MM.1S (cell line): ENCODE data around the gene ZAP70.

Source experiments
- DNase-seq: peaks from one replicate; pipeline ENCODE4 v3.0.0-alpha.2; 2015
- H2AFZ ChIP-seq: fragments of 300-600 bp; sonication (generic); 2 replicates; pipeline ENCODE4 v1.6.0; 2016; ENCODE audit warnings: antibody characterized with exemption, low read length
- H3F3A ChIP-seq: fragments of 300-600 bp; sonication (generic); 2 replicates; pipeline ENCODE4 v1.6.1; 2016; ENCODE audit warnings: mild to moderate bottlenecking, antibody characterized with exemption, low read length, moderate library complexity, mixed read lengths; ENCODE audit not compliant: insufficient read depth
- H3K27ac ChIP-seq: fragments of 300-600 bp; sonication (generic); 2 replicates; pipeline ENCODE4 v1.5.1; 2016; ENCODE audit warnings: mild to moderate bottlenecking, low read length
- H3K27me3 ChIP-seq: fragments of 300-600 bp; sonication (generic); replicated peaks from 2 replicates; pipeline ENCODE4 v1.6.0; 2016; ENCODE audit warnings: low read length; ENCODE audit not compliant: insufficient read depth
- H3K36me3 ChIP-seq: fragments of 300-600 bp; sonication (generic); replicated peaks from 2 replicates; pipeline ENCODE4 v1.6.1; 2016; ENCODE audit warnings: mild to moderate bottlenecking, low read length, mixed read lengths; ENCODE audit not compliant: insufficient read depth
- H3K4me1 ChIP-seq: fragments of 300-600 bp; sonication (generic); 2 replicates; pipeline ENCODE4 v1.6.1; 2016; ENCODE audit warnings: low read length, mixed read lengths
- H3K4me2 ChIP-seq: fragments of 300-600 bp; sonication (generic); 2 replicates; pipeline ENCODE4 v1.6.0; 2016; ENCODE audit warnings: low read depth, low read length
- H3K4me3 ChIP-seq: fragments of 300-600 bp; sonication (generic); 2 replicates; pipeline ENCODE4 v1.5.1; 2016; ENCODE audit warnings: low read length, mixed read lengths
- H3K79me2 ChIP-seq: fragments of 300-600 bp; sonication (generic); 2 replicates; pipeline ENCODE4 v1.6.1; 2016; ENCODE audit warnings: mixed run types, low read length, mixed read lengths
- H3K9ac ChIP-seq: fragments of 300-600 bp; sonication (generic); 2 replicates; pipeline ENCODE4 v1.6.1; 2016; ENCODE audit warnings: low read length, mixed read lengths
- H3K9me2 ChIP-seq: fragments of 300-600 bp; sonication (generic); replicated peaks from 2 replicates; pipeline ENCODE4 v1.6.1; 2016; ENCODE audit warnings: mild to moderate bottlenecking, low read length, mixed read lengths; ENCODE audit not compliant: insufficient read depth
- H3K9me3 ChIP-seq: fragments of 300-600 bp; sonication (generic); replicated peaks from 2 replicates; pipeline ENCODE4 v1.6.1; 2016; ENCODE audit warnings: mild to moderate bottlenecking, low read length, mixed read lengths; ENCODE audit not compliant: insufficient read depth
- H4K20me1 ChIP-seq: fragments of 300-600 bp; sonication (generic); 2 replicates; pipeline ENCODE4 v1.6.1; 2016; ENCODE audit warnings: mild to moderate bottlenecking, low read length, moderate library complexity, mixed read lengths; ENCODE audit not compliant: insufficient read depth
- CTCF ChIP-seq: fragments of 300-600 bp; sonication (generic); IDR thresholded peaks from 2 replicates; pipeline ENCODE4 v1.5.1; 2016; ENCODE audit warnings: antibody characterized with exemption, low read length, mixed read lengths
- EZH2 ChIP-seq: fragments of 300-600 bp; sonication (generic); optimal IDR thresholded peaks from 2 replicates; pipeline ENCODE3; 2017; ENCODE audit warnings: low read depth, mild to moderate bottlenecking, antibody characterized with exemption, low read length, mixed read lengths
- EZH2phosphoT487 ChIP-seq: fragments of 300-600 bp; sonication (generic); IDR thresholded peaks from 2 replicates; pipeline ENCODE4 v1.6.1; 2018; ENCODE audit warnings: antibody characterized with exemption, low read length

Gene ZAP70

GRCh38 chr2:97739893-97740245 is 26.5 kb downstream of the ZAP70 start:
- Histone ChIP-seq H3F3A (no peaks in the 10 kb centered on the region), H3K36me3 (no peaks in the 10 kb centered on the region), H4K20me1 (no peaks in the 10 kb centered on the region), H3K4me1 (no peaks in the 10 kb centered on the region), H2AFZ (no peak overlapping the region), H3K27me3 (no peaks in the 10 kb centered on the region), H3K79me2 (no peaks in the 10 kb centered on the region), H3K9ac (no peak overlapping the region), H3K27ac (no peak overlapping the region), H3K9me2 (no peaks in the 10 kb centered on the region), H3K4me2 (no peak overlapping the region), H3K9me3 (no peaks in the 10 kb centered on the region), H3K4me3 (no peak overlapping the region)
- TF ChIP-seq EZH2phosphoT487 (no peak), CTCF (no peak), EZH2 (no peak)
- no peak for DNase-seq

- H3K9ac ChIP-seq: no peak overlapping the region
- no peaks in the 10 kb centered on the region for H3K9me3 ChIP-seq
- no peaks in the 10 kb centered on the region for H3F3A ChIP-seq
- H3K27ac ChIP-seq: no peak overlapping the region
- H3K4me3 ChIP-seq: no peak overlapping the region
- peak; percentile 76 for TF ChIP-seq CTCF
- no peak for TF ChIP-seq EZH2
- no peaks in the 10 kb centered on the region for H3K79me2 ChIP-seq
- no peaks in the 10 kb centered on the region for H3K36me3 ChIP-seq
- no peak overlapping the region for H3K4me2 ChIP-seq
- no peaks in the 10 kb centered on the region for H3K9me2 ChIP-seq
- H3K27me3 ChIP-seq: no peaks in the 10 kb centered on the region
- DNase-seq: peak; percentile 48
- no peaks in the 10 kb centered on the region for H4K20me1 ChIP-seq
- no peaks in the 10 kb centered on the region for H3K4me1 ChIP-seq
- H2AFZ ChIP-seq: no peak overlapping the region
Observed at GRCh38 chr2:97740590-97741182, 27.3 kb downstream of the ZAP70 start.

- no peak overlapping the region for H3K4me2 ChIP-seq
- no peaks in the 10 kb centered on the region for H4K20me1 ChIP-seq
- H3K27ac ChIP-seq: no peak overlapping the region
- H3K79me2 ChIP-seq: no peaks in the 10 kb centered on the region
- TF ChIP-seq EZH2phosphoT487: no peak
- no peaks in the 10 kb centered on the region for H3K36me3 ChIP-seq
- H3K9me3 ChIP-seq: no peaks in the 10 kb centered on the region
- no peaks in the 10 kb centered on the region for H3K9me2 ChIP-seq
- no peaks in the 10 kb centered on the region for H3K4me1 ChIP-seq
- H3K27me3 ChIP-seq: no peaks in the 10 kb centered on the region
- H3K4me3 ChIP-seq: no peak overlapping the region
- H3F3A ChIP-seq: no peaks in the 10 kb centered on the region
- H3K9ac ChIP-seq: no peak overlapping the region
- no peak for DNase-seq
- H2AFZ ChIP-seq: no peak overlapping the region
Observed at GRCh38 chr2:97741251-97741650, 27.9 kb downstream of the ZAP70 start.

GRCh38 chr2:97741686-97742085 is 28.3 kb downstream of the ZAP70 start:
- Histone ChIP-seq H4K20me1 (no peaks in the 10 kb centered on the region), H3K4me3 (no peak overlapping the region), H3K36me3 (no peaks in the 10 kb centered on the region), H3K9me2 (no peaks in the 10 kb centered on the region), H3K4me2 (no peak overlapping the region), H3K27me3 (no peaks in the 10 kb centered on the region), H3K4me1 (no peaks in the 10 kb centered on the region), H3K9me3 (no peaks in the 10 kb centered on the region), H3F3A (no peaks in the 10 kb centered on the region), H3K79me2 (no peaks in the 10 kb centered on the region), H3K27ac (no peak overlapping the region), H2AFZ (no peak overlapping the region), H3K9ac (no peak overlapping the region)
- TF ChIP-seq EZH2 (no peak), CTCF (no peak), EZH2phosphoT487 (no peak)
- DNase-seq: no peak
